H1 (cell line): ENCODE measurements around the gene A3GALT2. TPM values are rescaled to one million over a fixed set of nuclear protein-coding genes. Genes with fewer than 3 reads are reported as not detected.

ENCODE experiments used
- CHD7 ChIP-seq: fragments of 300-600 bp; sonication (generic); IDR thresholded peaks from 2 replicates; pipeline ENCODE4 v1.7.1; 2012; ENCODE audit warnings: low read length, moderate library complexity, mild to moderate bottlenecking, inconsistent platforms; ENCODE audit not compliant: insufficient replicate concordance
- HDAC2 ChIP-seq, 2 experiments: fragments of 300-600 bp in 1 of 2; sonication (generic) in 1 of 2; IDR thresholded peaks; 2 replicates each; pipeline ENCODE4 v1.6.1; 2011 to 2012; ENCODE audit warnings: low read depth in 2 of 2, low read length in 2 of 2, mild to moderate bottlenecking in 2 of 2, moderate library complexity in 2 of 2, borderline replicate concordance in 1 of 2, inconsistent platforms in 1 of 2
- MAX ChIP-seq: IDR thresholded peaks from 2 replicates; pipeline ENCODE4 v1.6.1; 2012; ENCODE audit warnings: inconsistent platforms
- NANOG ChIP-seq: IDR thresholded peaks from 2 replicates; pipeline ENCODE4 v1.6.1; 2011; ENCODE audit warnings: low read length, low read depth, mild to moderate bottlenecking, inconsistent platforms; ENCODE audit not compliant: insufficient read depth, poor library complexity, severe bottlenecking
- POLR2AphosphoS5 ChIP-seq: IDR thresholded peaks from 2 replicates; pipeline ENCODE4 v1.6.1; 2011; ENCODE audit warnings: low read depth, low read length
- RAD21 ChIP-seq, 2 experiments: IDR thresholded peaks in 1 of 2; conservative IDR thresholded peaks in 1 of 2; 2 replicates each; pipeline ENCODE4 v1.6.1; 2011; ENCODE audit warnings: low read depth in 2 of 2, low read length in 2 of 2, improper control_type of control experiment in 1 of 2, inconsistent platforms in 1 of 2, mild to moderate bottlenecking in 1 of 2, moderate library complexity in 1 of 2
- SRF ChIP-seq: IDR thresholded peaks from 2 replicates; pipeline ENCODE4 v1.6.1; 2011; ENCODE audit warnings: mild to moderate bottlenecking, low read depth, low read length, moderate library complexity
- TCF12 ChIP-seq: IDR thresholded peaks from 2 replicates; pipeline ENCODE4 v1.6.1; 2011; ENCODE audit warnings: low read depth, mild to moderate bottlenecking, low read length
- polyA plus RNA-seq, 7 experiments: library from polyadenylated mRNA; depleted of rRNA in 3 of 7; stranded (reverse) in 5 of 7; unstranded in 2 of 7; fragments of >200 nt in 5 of 7; fragments of 200-250 nt in 2 of 7; gene quantifications; 1 replicate in 5 of 7; 2 replicates in 1 of 7; 4 replicates in 1 of 7; pipeline versions ENCODE4 v1.2.1 to v1.2.3, GENCODE V29; 2011 to 2013; ENCODE audit warnings: missing spikeins in 2 of 7, mixed read lengths in 2 of 7
- total RNA-seq: library from RNA; stranded (reverse); fragmentation: NEBNext Ultra II Directional; extraction: Animal tissue kit (Norgen Biotek cat#: 25700); gene quantifications from 2 replicates; pipeline ENCODE4 v1.2.1, GENCODE V29; 2021

Gene A3GALT2
- total and polyA plus RNA-seq, 2 of the 8 experiments (the other 6 are each of a cell fraction or from before 2014, with no cell fraction given), result not detected

DNA sequence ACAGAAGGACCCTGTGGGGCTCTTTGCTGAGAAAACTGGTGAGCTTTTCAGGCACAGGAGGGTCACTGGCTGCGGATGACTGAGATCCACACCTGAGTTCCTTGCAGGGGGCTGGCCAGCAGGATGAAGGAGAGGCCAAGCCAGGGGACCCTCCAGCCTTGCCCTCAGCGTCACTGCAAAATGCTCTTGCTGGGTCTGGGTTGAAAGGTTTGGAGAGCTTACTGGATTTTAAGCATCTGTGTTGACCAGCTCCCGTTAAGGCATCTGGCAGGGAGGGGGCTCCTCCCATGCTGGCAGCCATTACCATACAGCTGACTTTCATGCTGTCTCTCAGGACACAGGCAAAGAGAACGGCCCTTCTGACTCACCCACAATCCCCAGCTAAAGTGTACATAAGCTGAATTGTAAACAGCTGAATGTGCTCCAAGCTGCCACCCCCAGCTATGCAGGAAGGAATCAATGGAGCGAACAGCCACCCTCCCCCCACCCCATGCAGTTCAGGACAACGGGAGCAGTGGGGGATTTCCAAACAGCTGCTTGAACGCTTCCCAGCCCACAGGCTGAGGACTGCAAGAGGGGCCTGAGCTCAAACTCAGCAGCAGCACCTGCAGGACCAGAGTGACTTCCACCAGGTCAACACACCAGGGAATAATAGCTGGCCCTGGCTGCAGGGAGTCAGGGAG, 21.3 kb upstream of the A3GALT2 start (continued):
- TF ChIP-seq CHD7 (no peak), TCF12 (peak; percentile 97), SRF (no peak), HDAC2 (IDR thresholded peaks at IDR 0.05; ENCODE audit: borderline replicate concordance in 1 of 2, low read depth in 2 of 2, low read length in 2 of 2) (peak; percentile 52 to 90; a peak in 2 of 4 replicates), MAX (peak; percentile 54; the same call in 1 of the 2 replicates), NANOG (peak; percentile 34), POLR2AphosphoS5 (peak; percentile 29; the same call in 1 of the 2 replicates), RAD21 (IDR thresholded peaks at IDR 0.05 in 1 of 2, conservative IDR thresholded peaks at IDR 0.05 in 1 of 2; ENCODE audit: low read depth in 2 of 2, low read length in 2 of 2) (peak; percentile 12 to 25; a peak in 1 of 4 replicates)
